Mucosa of descending colon (tissue), 3 donors: ENCODE measurements around the gene RPTOR. TPM values are rescaled to one million over a fixed set of nuclear protein-coding genes. Genes with fewer than 3 reads are reported as not detected.

Experiments used
- ATAC-seq: fragments of 200-7000 bp; cut with Tn5 transposase; one replicate; pipeline ENCODE4 v1.9.1; 2020; ENCODE audit warnings: mild to moderate bottlenecking, moderate library complexity
- DNase-seq, 3 donors: peaks; one replicate each; pipeline ENCODE4 v3.0.0-alpha.2; 2020
- H3K36me3 ChIP-seq: fragments of 200-600 bp; one replicate; pipeline ENCODE4 v1.8.0; 2021; ENCODE audit warnings: low read depth, mild to moderate bottlenecking
- H3K4me1 ChIP-seq: fragments of 200-600 bp; one replicate; pipeline ENCODE4 v1.8.0; 2021; ENCODE audit warnings: low read depth, mild to moderate bottlenecking
- H3K4me3 ChIP-seq: fragments of 200-600 bp; one replicate; pipeline ENCODE4 v1.8.0; 2021; ENCODE audit warnings: mild to moderate bottlenecking
- H3K9me3 ChIP-seq: fragments of 200-600 bp; one replicate; pipeline ENCODE4 v1.8.0; 2021; ENCODE audit warnings: mild to moderate bottlenecking
- CTCF ChIP-seq: fragments of 200-600 bp; IDR thresholded peaks from one replicate; pipeline ENCODE4 v1.8.0; 2022; ENCODE audit warnings: antibody characterized with exemption, mild to moderate bottlenecking
- intact Hi-C, 2 donors: fragments of 100-400 bp; cut with DNase I in 1 of 2; cut with micrococcal nuclease in 1 of 2; formaldehyde crosslinking; loops; one replicate each; pipeline versions ENCODE4 v1.11.0 to v1.11.1; 2022; cut with DNase I, micrococcal nuclease
- total RNA-seq, 3 donors: library from RNA; stranded (reverse); fragmentation: NEBNext Ultra II Directional in 2 of 3; extraction: Animal tissue kit (Norgen Biotek cat#: 25700) in 2 of 3; gene quantifications; one replicate each; pipeline versions ENCODE4 v1.2.1 to v1.2.4, GENCODE V29; 2021 to 2023
- donor health status: DM: no; HTN: no; CAD: no; lungs with moderate emphysema.
- donor health status: DM: no; HTN: no; CAD: no.
- donor health status: DM: no; HTN: yes; CAD: no.

RPTOR gene
- total RNA-seq, 3 donors from 2014 or later: 30.5 to 44.4 (median 37.2) TPM

GRCh38 chr17:80995131-80995530, 450.5 kb downstream of the RPTOR start:
- intact Hi-C loops: no loop called here
- Histone ChIP-seq H3K9me3 (no peaks in the 10 kb centered on the region), H3K4me1 (peaks cover 23% of the 10 kb centered on the region), H3K36me3 (peaks cover 10% of the 10 kb centered on the region), H3K4me3 (no peak overlapping the region)
- TF ChIP-seq CTCF: no peak
- ATAC-seq (no peak), DNase-seq (peak in 2 of 3 donors; percentile 27 to 42)

- DNase-seq (peak in 2 of 3 donors; percentile 25 to 51), ATAC-seq (no peak)
- Histone ChIP-seq H3K4me1 (peaks cover 36% of the 10 kb centered on the region), H3K36me3 (peaks cover 10% of the 10 kb centered on the region), H3K4me3 (no peak overlapping the region), H3K9me3 (no peaks in the 10 kb centered on the region)
- intact Hi-C loops: no loop called here
- TF ChIP-seq CTCF: no peak
These were observed 452.0 kb downstream of the RPTOR start for GRCh38 chr17:80996422-80997305.

- DNase-seq (peak in 2 of 3 donors; percentile 36 to 51), ATAC-seq (no peak)
- H3K4me1 ChIP-seq: peaks cover 44% of the 10 kb centered on the region
- H3K36me3 ChIP-seq: peaks cover 10% of the 10 kb centered on the region
- intact Hi-C loops: no loop called here
- no peaks in the 10 kb centered on the region for H3K9me3 ChIP-seq
- TF ChIP-seq CTCF: no peak
- no peak overlapping the region for H3K4me3 ChIP-seq
These were observed 452.9 kb downstream of the RPTOR start for GRCh38 chr17:80997424-80998117.

- peaks cover 10% of the 10 kb centered on the region for H3K36me3 ChIP-seq
- TF ChIP-seq CTCF: no peak
- no peak overlapping the region for H3K4me3 ChIP-seq
- no peak for ATAC-seq
- H3K9me3 ChIP-seq: no peaks in the 10 kb centered on the region
- intact Hi-C loops: no loop called here
- DNase-seq: peak in 2 of 3 donors; percentile 11 to 25
- H3K4me1 ChIP-seq: peaks cover 43% of the 10 kb centered on the region
These were observed 453.6 kb downstream of the RPTOR start for GRCh38 chr17:80998118-80998747.

GRCh38 chr17:80998748-80999535, 454.3 kb downstream of the RPTOR start:
- peaks cover 10% of the 10 kb centered on the region for H3K36me3 ChIP-seq

More at GRCh38 chr17:80998748-80999535, 454.3 kb downstream of the RPTOR start:
- Histone ChIP-seq H3K9me3 (no peaks in the 10 kb centered on the region), H3K4me1 (peaks cover 47% of the 10 kb centered on the region), H3K4me3 (no peak overlapping the region)
- no peak for TF ChIP-seq CTCF
- DNase-seq: peak in 2 of 3 donors; percentile 42 to 45
- intact Hi-C loops: no loop called here
- no peak for ATAC-seq
